Frontal cortex (tissue), 4 donors: Measurements from ENCODE around the gene METTL13. TPM values are rescaled to one million over a fixed set of nuclear protein-coding genes. Genes with fewer than 3 reads are reported as not detected.
"Not testable (repeated sequence)": the region's sequence is repeated elsewhere in the genome, so short reads cannot be mapped to it uniquely, and the experiment has no call there.

ENCODE experiments used
- DNase-seq, 2 donors: peaks; one replicate each; pipeline ENCODE4 v3.0.0; 2012; ENCODE audit warnings: low spot score in 2 of 2
- FAIRE-seq: peaks from 2 replicates; lab custom pipeline; 2012; peaks lifted over from hg19 to GRCh38; lab: Jason Lieb, UNC
- total RNA-seq: library from RNA; depleted of rRNA; stranded (reverse); fragments of >200 nt; gene quantifications from one replicate; pipeline ENCODE4 v1.2.3, GENCODE V29; 2014
- donor health status: control.
- donor health status: control.
- donor health status: control.

The METTL13 gene
- total RNA-seq, 1 donor from 2014 or later, result 23.2 TPM

DNA sequence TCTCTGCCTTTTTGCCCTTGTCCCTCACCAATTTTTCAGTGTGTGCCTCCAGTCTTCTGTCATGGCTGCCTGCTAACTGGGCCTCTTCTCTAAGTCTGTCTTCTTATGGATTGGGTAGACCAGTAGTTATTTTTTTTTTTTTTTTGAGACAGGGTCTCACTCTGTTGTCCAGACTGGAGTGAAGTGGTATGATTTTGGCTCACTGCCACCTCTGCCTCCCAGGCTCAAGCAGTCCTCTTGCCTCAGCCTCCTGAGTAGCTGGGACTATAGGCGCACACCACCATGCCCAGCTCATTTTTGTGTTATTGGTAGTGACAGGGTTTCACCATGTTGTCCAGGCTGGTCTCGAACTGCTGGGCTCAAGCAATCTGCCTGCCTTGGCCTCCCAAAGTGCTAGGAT, 18.2 kb downstream of the METTL13 start:
- not testable (repeated sequence) for DNase-seq, FAIRE-seq

DNA sequence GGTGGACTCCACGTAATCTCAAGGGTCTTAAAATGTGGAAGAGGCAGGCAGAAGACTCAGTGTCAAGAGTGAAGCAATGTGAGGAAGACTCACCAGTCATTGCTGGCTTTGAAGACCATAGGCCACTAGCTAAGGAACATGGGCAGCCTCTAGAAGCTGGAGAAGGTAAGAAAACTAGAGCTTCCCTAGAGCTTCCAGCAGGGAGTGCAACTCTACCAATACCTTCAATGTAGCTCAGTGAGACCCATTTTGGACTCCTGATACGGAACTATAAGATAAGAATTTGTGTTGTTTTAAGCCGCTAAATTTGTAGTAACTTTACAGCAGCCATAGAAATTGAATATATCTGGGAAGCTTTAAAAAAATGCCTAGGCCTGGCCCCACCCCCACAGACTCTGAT, 18.9 kb downstream of the METTL13 start:
- DNase-seq, result no peak
- no peak for FAIRE-seq

DNA sequence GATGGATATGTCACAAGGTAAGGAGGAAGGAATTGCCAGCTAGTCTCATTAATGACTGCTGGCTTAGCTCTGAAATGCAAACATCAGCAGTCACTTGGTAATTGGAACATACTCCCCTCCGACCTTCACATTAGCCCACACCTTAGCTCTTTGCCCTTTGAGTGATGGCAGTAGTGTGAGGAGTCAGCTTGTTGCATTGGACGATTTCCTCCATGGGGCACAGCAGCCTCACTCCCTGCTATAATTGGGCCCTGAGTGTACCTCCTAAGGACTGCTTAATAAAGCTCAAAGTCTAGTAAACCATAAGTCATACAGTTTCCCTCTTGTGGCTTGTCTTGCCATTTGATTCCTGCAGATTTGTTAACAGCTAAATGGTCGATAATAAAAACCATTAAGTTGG, 19.4 kb downstream of the METTL13 start:
- FAIRE-seq (no peak), DNase-seq (no peak)

DNA sequence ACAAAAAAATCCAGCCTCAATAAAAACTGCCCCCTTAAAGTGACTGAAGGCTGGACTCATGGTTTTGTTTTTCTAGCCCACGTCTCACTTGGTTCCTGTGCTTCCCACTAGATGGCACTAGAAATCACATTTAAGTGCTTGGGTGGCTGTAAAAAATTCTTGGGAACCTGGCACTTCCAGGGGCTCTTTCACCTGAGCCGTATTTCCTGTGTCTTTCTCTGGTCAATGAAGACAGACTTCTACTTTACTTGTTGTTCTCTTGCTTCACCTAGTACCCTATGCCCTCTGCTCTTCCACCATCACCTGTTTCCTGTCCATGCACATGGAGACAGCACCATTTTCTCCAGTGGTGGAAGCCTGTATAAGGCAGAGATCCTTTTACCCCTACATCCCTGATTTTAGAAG, 20.0 kb downstream of the METTL13 start:
- DNase-seq, result peak; percentile 26 to 54
- FAIRE-seq, result no peak

GRCh38 chr1:171802207-171802606, 20.7 kb downstream of the METTL13 start:
- DNase-seq (no peak), FAIRE-seq (no peak)

DNA sequence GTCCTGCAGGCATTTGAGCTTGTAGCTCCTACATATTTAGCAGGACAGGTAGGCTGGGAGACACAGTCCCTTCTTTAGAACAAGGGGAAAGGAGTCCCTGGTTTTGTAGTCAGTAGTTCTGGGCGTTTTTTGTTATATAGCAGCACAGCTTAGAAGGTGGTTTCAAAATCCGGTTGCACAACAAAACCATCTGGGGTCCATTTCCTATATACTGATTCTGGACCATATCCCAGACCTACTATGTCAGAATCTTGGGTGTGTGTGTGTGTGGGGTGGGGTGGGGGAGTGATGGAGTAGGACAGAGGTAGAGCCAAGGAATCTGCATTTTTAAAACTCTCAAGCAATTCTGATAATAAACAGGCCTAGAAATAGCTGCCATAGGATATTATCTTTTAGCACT, 21.6 kb downstream of the METTL13 start:
- no peak for DNase-seq
- FAIRE-seq, result no peak

- FAIRE-seq (no peak), DNase-seq (no peak)
These were observed 22.1 kb downstream of the METTL13 start for GRCh38 chr1:171803461-171804022.

DNA sequence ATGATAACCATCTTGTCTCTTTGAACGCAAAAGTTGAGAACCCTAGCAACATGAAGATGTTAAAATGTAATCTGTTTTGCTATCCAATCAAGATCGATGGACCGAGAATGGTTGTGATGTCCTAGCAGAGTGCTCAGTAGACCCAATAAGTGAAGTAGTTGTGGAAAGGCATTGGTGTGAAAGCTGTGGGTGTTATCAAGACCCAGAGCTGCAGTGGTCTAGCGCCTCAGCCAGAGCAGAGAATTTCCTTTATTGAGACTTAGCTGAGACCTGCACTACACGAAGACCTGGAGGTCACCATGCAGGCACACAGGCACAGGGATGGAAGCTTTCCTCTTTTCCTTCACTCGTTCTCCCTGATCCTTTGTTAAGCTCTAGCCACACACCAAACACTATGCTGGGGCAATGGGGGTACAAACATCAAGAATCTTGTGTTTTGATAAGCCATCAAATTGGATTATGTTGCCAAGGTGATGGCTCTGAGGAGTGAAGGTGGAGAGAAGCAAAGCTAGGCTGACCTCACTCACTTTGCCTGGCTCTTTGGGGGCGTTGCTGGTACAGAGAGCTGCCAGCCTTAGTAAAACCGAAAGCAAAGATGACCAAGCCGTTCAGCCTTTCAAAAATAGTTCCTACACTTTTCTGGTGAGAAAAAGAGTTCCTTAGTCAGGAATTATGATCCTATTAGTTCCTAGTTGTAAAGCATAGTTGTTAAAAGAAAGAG, 24.1 kb downstream of the METTL13 start:
- FAIRE-seq, result no peak
- DNase-seq, result no peak

GRCh38 chr1:171807556-171807955, 26.1 kb downstream of the METTL13 start:
- FAIRE-seq, result no peak
- DNase-seq, result no peak

GRCh38 chr1:171809834-171810233, 28.4 kb downstream of the METTL13 start:
- FAIRE-seq, result no peak
- DNase-seq, result no peak

GRCh38 chr1:171811672-171812071, 30.2 kb downstream of the METTL13 start:
- FAIRE-seq (no peak), DNase-seq (no peak)

- no peak for FAIRE-seq
- DNase-seq, result no peak
These were observed 33.2 kb downstream of the METTL13 start for GRCh38 chr1:171814692-171815091.

DNA sequence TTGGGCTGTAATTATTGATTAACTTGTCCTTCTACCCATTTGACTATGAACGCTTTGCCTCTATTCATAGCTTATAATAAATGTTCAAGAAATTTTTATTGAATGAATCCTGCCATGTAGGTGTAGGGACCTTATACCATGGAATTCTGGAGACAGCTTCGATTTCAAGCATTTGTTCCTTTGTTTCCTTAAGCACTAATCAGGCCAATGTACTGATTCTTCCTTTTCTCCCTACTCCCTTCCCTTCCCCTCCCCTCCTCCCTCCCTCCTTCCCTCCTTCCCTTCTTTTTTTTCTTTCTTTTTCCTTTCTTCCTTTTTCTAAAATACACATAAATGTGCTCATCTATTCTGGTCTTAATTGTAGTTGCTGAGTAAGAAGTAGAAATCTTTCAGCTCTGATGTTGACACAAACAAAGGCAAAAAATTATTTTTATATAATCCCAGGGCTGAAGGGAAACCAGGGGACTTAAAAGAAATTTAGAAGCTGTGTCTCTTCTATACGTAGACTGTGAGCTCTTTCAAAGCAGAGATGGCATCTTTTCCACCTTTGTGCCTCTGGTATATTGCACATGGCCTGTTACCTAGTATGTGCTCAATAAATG, 34.9 kb downstream of the METTL13 start:
- FAIRE-seq, result no peak
- DNase-seq, result no peak

GRCh38 chr1:171817511-171818265, 36.2 kb downstream of the METTL13 start:
- no peak for DNase-seq
- no peak for FAIRE-seq

DNA sequence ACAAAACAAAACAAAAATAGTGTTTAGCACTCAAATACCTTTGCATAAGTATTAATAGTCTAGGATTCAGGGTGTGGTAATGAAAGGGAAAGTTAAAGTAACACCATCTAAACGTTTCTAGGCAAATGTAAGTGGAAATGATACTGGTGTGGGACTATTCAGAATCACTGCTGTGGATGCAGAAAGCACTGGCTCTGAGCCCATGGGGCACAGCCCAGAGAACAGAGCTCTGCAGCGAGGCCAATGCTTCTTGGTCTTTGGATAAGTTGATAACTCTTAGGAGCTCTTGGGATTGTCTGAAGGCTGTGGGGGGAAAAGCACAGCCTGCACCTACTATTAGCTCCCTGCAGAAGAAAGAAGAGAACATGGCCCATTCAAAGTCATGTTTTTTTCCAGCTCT, 38.5 kb downstream of the METTL13 start:
- no peak for DNase-seq
- no peak for FAIRE-seq

DNA sequence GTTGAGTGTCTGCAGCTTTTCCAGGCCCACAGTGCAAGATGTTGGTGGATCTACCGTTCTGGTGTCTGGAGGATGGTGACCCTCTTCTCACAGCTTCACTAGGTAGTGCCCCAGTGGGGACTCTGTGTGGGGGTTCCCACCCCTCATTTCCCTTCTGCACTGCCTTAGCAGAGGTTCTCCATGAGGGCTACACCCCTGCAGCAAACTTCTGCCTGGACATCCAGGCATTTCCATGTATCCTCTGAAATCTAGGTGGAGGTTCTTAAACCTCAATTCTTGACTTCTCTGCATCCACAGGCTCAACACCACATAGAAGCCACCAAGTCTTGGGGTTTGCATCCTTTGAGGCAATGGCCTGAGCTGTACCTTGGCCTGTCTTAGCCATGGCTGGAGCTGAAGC, 45.5 kb downstream of the METTL13 start:
- FAIRE-seq, result no peak

DNA sequence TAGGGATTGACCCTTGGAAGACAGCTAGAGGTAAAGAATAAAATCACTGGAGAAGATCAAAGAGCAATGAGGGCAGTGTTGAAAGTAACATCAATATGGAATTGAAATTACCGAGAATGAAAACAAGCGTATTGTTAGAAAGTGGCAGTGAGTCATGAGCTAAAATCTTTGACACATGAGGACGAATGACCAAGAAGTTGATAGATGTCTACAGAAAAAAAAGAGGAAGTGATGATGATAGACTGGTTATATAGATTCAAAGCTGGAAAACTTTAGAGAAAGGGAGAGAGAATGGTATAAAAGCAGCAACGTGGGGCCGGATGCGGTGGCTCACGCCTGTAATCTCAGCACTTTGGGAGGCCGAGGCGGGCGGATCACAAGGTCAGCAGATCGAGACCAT, 47.3 kb downstream of the METTL13 start:
- FAIRE-seq (no peak), DNase-seq (no peak)

More for the DNA sequence above, 45.5 kb downstream of the METTL13 start:
- DNase-seq, result no peak

- FAIRE-seq (no peak), DNase-seq (no peak)
These were observed 51.8 kb downstream of the METTL13 start for GRCh38 chr1:171833091-171833825.

- no peak for FAIRE-seq
- no peak for DNase-seq
These were observed 53.4 kb downstream of the METTL13 start for GRCh38 chr1:171834821-171835220.

DNA sequence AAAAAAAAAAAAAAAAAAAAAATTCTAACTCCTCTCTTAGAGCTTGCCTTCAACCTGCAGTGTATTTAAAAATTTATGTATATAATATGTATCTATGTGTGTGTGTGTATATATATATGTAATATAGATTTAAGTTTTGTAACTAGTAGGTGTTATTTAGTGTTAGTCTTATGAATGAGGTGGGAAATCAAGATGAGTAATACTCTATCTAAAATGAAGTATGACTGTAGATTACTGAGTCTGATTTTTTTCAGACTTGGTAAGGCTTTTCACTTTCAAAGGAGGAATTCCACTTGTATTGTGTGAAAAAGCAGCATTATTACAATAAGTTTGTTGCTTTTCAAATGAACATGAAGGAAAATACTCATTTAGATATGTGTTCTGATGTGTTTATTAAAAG, 54.4 kb downstream of the METTL13 start:
- no peak for DNase-seq
- FAIRE-seq, result no peak
